Measurements from ENCODE around the gene ASXL1. TPM values are rescaled to one million over a fixed set of nuclear protein-coding genes. Genes with fewer than 3 reads are reported as not detected.

The ASXL1 gene
- polyA plus RNA-seq, 1 of the 3 experiments (the other 2 are of a cell fraction): 36.6 TPM

GRCh38 chr20:32455901-32456701 lies 98.0 kb downstream of the ASXL1 start:
- Histone ChIP-seq H3K27me3 (ENCODE audit: insufficient read depth) (no peaks in the 10 kb centered on the region), H3K9ac (no peak overlapping the region), H3K27ac (ENCODE audit: low read depth in 2 of 2, low read length in 1 of 2) (peak overlapping the region in 1 of 2 experiments; percentile 94; a peak in 3 of 4 replicates), H3K4me2 (peak overlapping the region; percentile 94; the same call in 1 of the 2 replicates), H2AFZ (ENCODE audit: low read depth) (no peak overlapping the region), H3K9me3 (no peaks in the 10 kb centered on the region), H4K20me1 (ENCODE audit: insufficient read depth) (peaks cover 25% of the 10 kb centered on the region), H3F3A (replicated peaks; ENCODE audit: insufficient read depth) (peaks cover 8% of the 10 kb centered on the region), H3K36me3 (replicated peaks in 1 of 2; ENCODE audit: control insufficient read depth in 1 of 2, insufficient read depth in 2 of 2, low read length in 1 of 2) (peaks cover 5 to 45% of the 10 kb centered on the region in 2 experiments), H3K4me1 (ENCODE audit: control insufficient read depth in 1 of 2, insufficient read depth in 2 of 2, low read depth in 1 of 2, low read length in 1 of 2) (peaks cover 5 to 75% of the 10 kb centered on the region in 2 experiments; a peak in 3 of 4 replicates), H3K9me2 (no peaks in the 10 kb centered on the region), H3K4me3 (ENCODE audit: low read depth in 2 of 2, low read length in 1 of 2) (no peak overlapping the region), H3K79me2 (ENCODE audit: insufficient read depth) (peaks cover 47% of the 10 kb centered on the region; the same call in 1 of the 2 replicates)
- 89% methylated on average over 16 of the region's 35 CpGs for WGBS (ENCODE audit: low lambda C conversion rate)
- DNase-seq: no peak
- TF ChIP-seq RXRA (IDR thresholded peaks at IDR 0.05; ENCODE audit: borderline replicate concordance, low read depth) (no peak), ELF1 (IDR thresholded peaks at IDR 0.05) (no peak), YY1 (IDR thresholded peaks at IDR 0.05; ENCODE audit: low read depth) (no peak), GATA2 (CRISPR knock-in tag; IDR thresholded peaks at IDR 0.05) (no peak), TEAD4 (IDR thresholded peaks at IDR 0.05; ENCODE audit: borderline replicate concordance, insufficient read depth) (no peak)
- CTCF ChIA-PET: interaction anchor here (0.5 to 6.0 kb wide), 26 partner anchors 10 to 624 kb away, joined by 3 to 41 read pairs (median 4); no protein-coding TSS in a partner anchor
- POLR2A ChIA-PET: interaction anchor here (0.6 to 2.2 kb wide), 3 partner anchors 11 to 852 kb away, joined by 3 to 8 read pairs (median 6); no protein-coding TSS in a partner anchor

DNA sequence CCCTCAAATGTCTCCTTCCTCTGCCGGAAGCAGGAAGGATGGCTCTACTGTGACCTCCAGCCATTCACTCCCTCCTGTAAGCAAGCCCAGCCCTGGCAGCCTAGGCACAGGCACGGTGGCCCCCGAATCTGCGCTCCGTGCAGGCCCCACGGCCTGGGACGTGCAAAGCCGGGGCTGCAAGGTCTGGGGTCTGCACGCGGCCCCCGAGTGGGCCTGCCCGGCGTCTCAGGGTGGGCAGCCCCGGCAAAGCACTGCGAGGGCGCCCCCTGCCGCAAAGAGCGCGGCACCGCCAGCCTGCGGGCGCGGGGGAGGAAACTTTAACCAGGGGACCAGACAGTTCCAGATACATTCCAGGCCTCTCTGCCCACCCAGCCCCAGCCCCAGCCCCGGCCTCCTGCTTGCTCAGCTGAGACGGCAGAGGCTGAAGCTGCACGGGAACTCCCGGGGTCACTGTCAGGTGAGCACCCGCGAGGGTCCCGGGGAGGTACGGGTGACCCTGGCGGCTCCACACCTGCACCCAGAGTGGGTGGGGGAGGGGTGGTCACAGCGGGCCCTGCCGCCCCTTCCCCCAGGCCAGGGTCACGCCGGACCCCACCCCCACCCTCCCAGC lies 98.8 kb downstream of the ASXL1 start:
- ChIA-PET POLR2A (interaction anchor here (1.3 to 2.6 kb wide), 4 partner anchors 12 to 98 kb away, joined by 6 to 9 read pairs (median 8); partner anchors contain the start of gene ASXL1), CTCF (interaction anchor here (0.6 to 6.0 kb wide), 23 partner anchors 10 to 625 kb away, joined by 3 to 41 read pairs (median 4); no protein-coding TSS in a partner anchor)
- Histone ChIP-seq H3K4me3 (ENCODE audit: low read depth in 2 of 2, low read length in 1 of 2) (peak overlapping the region; percentile 51 to 62), H3K9ac (no peak overlapping the region), H3K4me2 (peak overlapping the region; percentile 94), H3K79me2 (ENCODE audit: insufficient read depth) (peaks cover 51% of the 10 kb centered on the region; the same call in 1 of the 2 replicates), H3K9me2 (no peaks in the 10 kb centered on the region), H3K36me3 (replicated peaks in 1 of 2; ENCODE audit: control insufficient read depth in 1 of 2, insufficient read depth in 2 of 2, low read length in 1 of 2) (peaks cover 3 to 39% of the 10 kb centered on the region in 2 experiments), H4K20me1 (ENCODE audit: insufficient read depth) (peaks cover 25% of the 10 kb centered on the region), H3K4me1 (ENCODE audit: control insufficient read depth in 1 of 2, insufficient read depth in 2 of 2, low read depth in 1 of 2, low read length in 1 of 2) (peaks cover 5 to 69% of the 10 kb centered on the region in 2 experiments; a peak in 3 of 4 replicates), H3K9me3 (no peaks in the 10 kb centered on the region), H3F3A (replicated peaks; ENCODE audit: insufficient read depth) (peaks cover 8% of the 10 kb centered on the region), H2AFZ (ENCODE audit: low read depth) (no peak overlapping the region), H3K27me3 (ENCODE audit: insufficient read depth) (no peaks in the 10 kb centered on the region), H3K27ac (ENCODE audit: low read depth in 2 of 2, low read length in 1 of 2) (peak overlapping the region; percentile 42 to 94; a peak in 3 of 4 replicates)
- WGBS (ENCODE audit: low lambda C conversion rate): 4% methylated on average over 13 of the region's 36 CpGs
- peak; percentile 97 for DNase-seq
- TF ChIP-seq MXI1 (IDR thresholded peaks at IDR 0.05; ENCODE audit: low read depth, low read length): no peak
- no peak; a peak in 1 of 4 replicates for TF ChIP-seq EP300 (IDR thresholded peaks at IDR 0.05; ENCODE audit: borderline replicate concordance in 1 of 2, low read depth in 1 of 2, low read length in 1 of 2)
- no peak for TF ChIP-seq RFX5 (IDR thresholded peaks at IDR 0.05; ENCODE audit: low read length)
- no peak for TF ChIP-seq ZBTB33 (IDR thresholded peaks at IDR 0.05; ENCODE audit: borderline replicate concordance, low read depth)
- TF ChIP-seq SMC3 (IDR thresholded peaks at IDR 0.05; ENCODE audit: low read depth, low read length): peak; percentile 67
- TF ChIP-seq FOXM1 (IDR thresholded peaks at IDR 0.05; ENCODE audit: low read depth): no peak
- TF ChIP-seq YY1 (IDR thresholded peaks at IDR 0.05; ENCODE audit: low read depth): no peak
- no peak for TF ChIP-seq RXRA (IDR thresholded peaks at IDR 0.05; ENCODE audit: borderline replicate concordance, low read depth)
- no peak for TF ChIP-seq JUND (IDR thresholded peaks at IDR 0.05)
- TF ChIP-seq IRF3 (IDR thresholded peaks at IDR 0.05; ENCODE audit: low read depth, low read length): no peak
- TF ChIP-seq, protein P1, sequence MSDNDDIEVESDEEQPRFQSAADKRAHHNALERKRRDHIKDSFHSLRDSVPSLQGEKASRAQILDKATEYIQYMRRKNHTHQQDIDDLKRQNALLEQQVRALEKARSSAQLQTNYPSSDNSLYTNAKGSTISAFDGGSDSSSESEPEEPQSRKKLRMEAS (IDR thresholded peaks at IDR 0.05; ENCODE audit: low read depth): no peak
- TF ChIP-seq TCF12 (IDR thresholded peaks at IDR 0.05): no peak
- TF ChIP-seq FOXJ3 (CRISPR knock-in tag; IDR thresholded peaks at IDR 0.05): no peak
- TF ChIP-seq TAF1 (IDR thresholded peaks at IDR 0.05; ENCODE audit: borderline replicate concordance, low read depth, low read length): no peak
- TF ChIP-seq NRF1 (IDR thresholded peaks at IDR 0.05; ENCODE audit: low read depth, low read length): no peak
- TF ChIP-seq RAD21 (IDR thresholded peaks at IDR 0.05; ENCODE audit: low read length): peak; percentile 75
- peak; percentile 53 for TF ChIP-seq GATA2 (CRISPR knock-in tag; IDR thresholded peaks at IDR 0.05)
- TF ChIP-seq, protein P2, sequence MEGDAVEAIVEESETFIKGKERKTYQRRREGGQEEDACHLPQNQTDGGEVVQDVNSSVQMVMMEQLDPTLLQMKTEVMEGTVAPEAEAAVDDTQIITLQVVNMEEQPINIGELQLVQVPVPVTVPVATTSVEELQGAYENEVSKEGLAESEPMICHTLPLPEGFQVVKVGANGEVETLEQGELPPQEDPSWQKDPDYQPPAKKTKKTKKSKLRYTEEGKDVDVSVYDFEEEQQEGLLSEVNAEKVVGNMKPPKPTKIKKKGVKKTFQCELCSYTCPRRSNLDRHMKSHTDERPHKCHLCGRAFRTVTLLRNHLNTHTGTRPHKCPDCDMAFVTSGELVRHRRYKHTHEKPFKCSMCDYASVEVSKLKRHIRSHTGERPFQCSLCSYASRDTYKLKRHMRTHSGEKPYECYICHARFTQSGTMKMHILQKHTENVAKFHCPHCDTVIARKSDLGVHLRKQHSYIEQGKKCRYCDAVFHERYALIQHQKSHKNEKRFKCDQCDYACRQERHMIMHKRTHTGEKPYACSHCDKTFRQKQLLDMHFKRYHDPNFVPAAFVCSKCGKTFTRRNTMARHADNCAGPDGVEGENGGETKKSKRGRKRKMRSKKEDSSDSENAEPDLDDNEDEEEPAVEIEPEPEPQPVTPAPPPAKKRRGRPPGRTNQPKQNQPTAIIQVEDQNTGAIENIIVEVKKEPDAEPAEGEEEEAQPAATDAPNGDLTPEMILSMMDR (IDR thresholded peaks at IDR 0.05): peak; percentile 78
- TF ChIP-seq NFIC (IDR thresholded peaks at IDR 0.05; ENCODE audit: borderline replicate concordance): no peak
